Measurements from ENCODE around the gene RELN. TPM values are rescaled to one million over a fixed set of nuclear protein-coding genes. Genes with fewer than 3 reads are reported as not detected.

RELN gene
- total and polyA plus RNA-seq, 9 donors: 2.1 to 31.3 (median 8.2) TPM

GRCh38 chr7:103637726-103638125 is 351.7 kb downstream of the RELN start:
- H3K27me3 ChIP-seq (ENCODE audit: control insufficient read depth, insufficient read depth, low read length): no peaks in the 10 kb centered on the region
- no peaks in the 10 kb centered on the region for H3K4me1 ChIP-seq (ENCODE audit: control insufficient read depth, insufficient read depth, low read length)
- DNase-seq: no peak
- no peak overlapping the region for H3K4me3 ChIP-seq (ENCODE audit: low read length)
- no peaks in the 10 kb centered on the region for H3K36me3 ChIP-seq (ENCODE audit: control insufficient read depth, insufficient read depth, low read length)
- WGBS (ENCODE audit: insufficient coverage): no CpG with 5 or more reads among the region's 3 CpGs
- H3K27ac ChIP-seq (ENCODE audit: low read length): no peak overlapping the region
- no peaks in the 10 kb centered on the region for H3K9me3 ChIP-seq (replicated peaks; ENCODE audit: control insufficient read depth, low read depth, low read length)

GRCh38 chr7:103637094-103637493 is 352.4 kb downstream of the RELN start:
- Histone ChIP-seq H3K36me3 (ENCODE audit: control insufficient read depth, insufficient read depth, low read length) (no peaks in the 10 kb centered on the region), H3K4me3 (ENCODE audit: low read length) (no peak overlapping the region), H3K27ac (ENCODE audit: low read length) (no peak overlapping the region), H3K27me3 (ENCODE audit: control insufficient read depth, insufficient read depth, low read length) (no peaks in the 10 kb centered on the region), H3K4me1 (ENCODE audit: control insufficient read depth, insufficient read depth, low read length) (no peaks in the 10 kb centered on the region), H3K9me3 (replicated peaks; ENCODE audit: control insufficient read depth, low read depth, low read length) (no peaks in the 10 kb centered on the region)
- DNase-seq: no peak
- no CpG with 5 or more reads among the region's 1 CpG for WGBS (ENCODE audit: insufficient coverage)

- Histone ChIP-seq H3K4me3 (ENCODE audit: low read length) (no peak overlapping the region), H3K4me1 (ENCODE audit: control insufficient read depth, insufficient read depth, low read length) (no peaks in the 10 kb centered on the region)
- 90% methylated on average over 2 of the region's 5 CpGs for WGBS (ENCODE audit: insufficient coverage)
These were observed 353.3 kb downstream of the RELN start for GRCh38 chr7:103636153-103636552.

GRCh38 chr7:103632972-103633371 is 356.5 kb downstream of the RELN start:
- H3K4me1 ChIP-seq (ENCODE audit: control insufficient read depth, insufficient read depth, low read length): no peaks in the 10 kb centered on the region
- no peak overlapping the region for H3K27ac ChIP-seq (ENCODE audit: low read length)
- H3K4me3 ChIP-seq (ENCODE audit: low read length): no peak overlapping the region
- no peaks in the 10 kb centered on the region for H3K36me3 ChIP-seq (ENCODE audit: control insufficient read depth, insufficient read depth, low read length)
- WGBS (ENCODE audit: insufficient coverage): no CpG with 5 or more reads among the region's 1 CpG
- DNase-seq: no peak
- no peaks in the 10 kb centered on the region for H3K27me3 ChIP-seq (ENCODE audit: control insufficient read depth, insufficient read depth, low read length)
- no peaks in the 10 kb centered on the region for H3K9me3 ChIP-seq (replicated peaks; ENCODE audit: control insufficient read depth, low read depth, low read length)

More at GRCh38 chr7:103636153-103636552, 353.3 kb downstream of the RELN start:
- no peak overlapping the region for H3K27ac ChIP-seq (ENCODE audit: low read length)
- no peaks in the 10 kb centered on the region for H3K27me3 ChIP-seq (ENCODE audit: control insufficient read depth, insufficient read depth, low read length)
- no peaks in the 10 kb centered on the region for H3K9me3 ChIP-seq (replicated peaks; ENCODE audit: control insufficient read depth, low read depth, low read length)
- no peak for DNase-seq
- no peaks in the 10 kb centered on the region for H3K36me3 ChIP-seq (ENCODE audit: control insufficient read depth, insufficient read depth, low read length)

- H3K4me3 ChIP-seq (ENCODE audit: low read length): no peak overlapping the region
These were observed 357.3 kb downstream of the RELN start for GRCh38 chr7:103632005-103632639.

GRCh38 chr7:103630318-103630717 is 359.1 kb downstream of the RELN start:
- H3K4me3 ChIP-seq (ENCODE audit: low read length): no peak overlapping the region
- H3K36me3 ChIP-seq (ENCODE audit: control insufficient read depth, insufficient read depth, low read length): no peaks in the 10 kb centered on the region
- H3K9me3 ChIP-seq (replicated peaks; ENCODE audit: control insufficient read depth, low read depth, low read length): no peaks in the 10 kb centered on the region
- no peak overlapping the region for H3K27ac ChIP-seq (ENCODE audit: low read length)
- no peaks in the 10 kb centered on the region for H3K27me3 ChIP-seq (ENCODE audit: control insufficient read depth, insufficient read depth, low read length)
- DNase-seq: no peak
- H3K4me1 ChIP-seq (ENCODE audit: control insufficient read depth, insufficient read depth, low read length): no peaks in the 10 kb centered on the region
- WGBS (ENCODE audit: insufficient coverage): no CpG with 5 or more reads among the region's 2 CpGs

More at GRCh38 chr7:103632005-103632639, 357.3 kb downstream of the RELN start:
- 40% methylated on average over 1 of the region's 5 CpGs for WGBS (ENCODE audit: insufficient coverage)
- Histone ChIP-seq H3K36me3 (ENCODE audit: control insufficient read depth, insufficient read depth, low read length) (no peaks in the 10 kb centered on the region), H3K4me1 (ENCODE audit: control insufficient read depth, insufficient read depth, low read length) (no peaks in the 10 kb centered on the region), H3K27me3 (ENCODE audit: control insufficient read depth, insufficient read depth, low read length) (no peaks in the 10 kb centered on the region), H3K27ac (ENCODE audit: low read length) (no peak overlapping the region), H3K9me3 (replicated peaks; ENCODE audit: control insufficient read depth, low read depth, low read length) (no peaks in the 10 kb centered on the region)
- no peak for DNase-seq

- WGBS (ENCODE audit: insufficient coverage): no CpG with 5 or more reads among the region's 2 CpGs
- no peak overlapping the region for H3K4me3 ChIP-seq (ENCODE audit: low read length)
- no peaks in the 10 kb centered on the region for H3K36me3 ChIP-seq (ENCODE audit: control insufficient read depth, insufficient read depth, low read length)
- no peaks in the 10 kb centered on the region for H3K27me3 ChIP-seq (ENCODE audit: control insufficient read depth, insufficient read depth, low read length)
- no peak for DNase-seq
- no peak overlapping the region for H3K27ac ChIP-seq (ENCODE audit: low read length)
- H3K4me1 ChIP-seq (ENCODE audit: control insufficient read depth, insufficient read depth, low read length): no peaks in the 10 kb centered on the region
- H3K9me3 ChIP-seq (replicated peaks; ENCODE audit: control insufficient read depth, low read depth, low read length): no peaks in the 10 kb centered on the region
These were observed 360.7 kb downstream of the RELN start for GRCh38 chr7:103628742-103629141.

- no peaks in the 10 kb centered on the region for H3K9me3 ChIP-seq (replicated peaks; ENCODE audit: control insufficient read depth, low read depth, low read length)
- no CpG with 5 or more reads among the region's 1 CpG for WGBS (ENCODE audit: insufficient coverage)
These were observed 362.7 kb downstream of the RELN start for GRCh38 chr7:103626776-103627175.

GRCh38 chr7:103622274-103622673 is 367.2 kb downstream of the RELN start:
- peaks cover 2% of the 10 kb centered on the region for H3K27me3 ChIP-seq (ENCODE audit: control insufficient read depth, insufficient read depth, low read length)
- DNase-seq: no peak
- no peak overlapping the region for H3K27ac ChIP-seq (ENCODE audit: low read length)
- no peaks in the 10 kb centered on the region for H3K36me3 ChIP-seq (ENCODE audit: control insufficient read depth, insufficient read depth, low read length)
- no peaks in the 10 kb centered on the region for H3K9me3 ChIP-seq (replicated peaks; ENCODE audit: control insufficient read depth, low read depth, low read length)
- no peak overlapping the region for H3K4me3 ChIP-seq (ENCODE audit: low read length)
- H3K4me1 ChIP-seq (ENCODE audit: control insufficient read depth, insufficient read depth, low read length): no peaks in the 10 kb centered on the region

More at GRCh38 chr7:103626776-103627175, 362.7 kb downstream of the RELN start:
- H3K27ac ChIP-seq (ENCODE audit: low read length): no peak overlapping the region
- no peaks in the 10 kb centered on the region for H3K36me3 ChIP-seq (ENCODE audit: control insufficient read depth, insufficient read depth, low read length)
- H3K27me3 ChIP-seq (ENCODE audit: control insufficient read depth, insufficient read depth, low read length): no peaks in the 10 kb centered on the region
- DNase-seq: peak; percentile 0
- H3K4me1 ChIP-seq (ENCODE audit: control insufficient read depth, insufficient read depth, low read length): no peaks in the 10 kb centered on the region
- H3K4me3 ChIP-seq (ENCODE audit: low read length): no peak overlapping the region

- peaks cover 2% of the 10 kb centered on the region for H3K27me3 ChIP-seq (ENCODE audit: control insufficient read depth, insufficient read depth, low read length)
- no CpG with 5 or more reads among the region's 3 CpGs for WGBS (ENCODE audit: insufficient coverage)
- H3K36me3 ChIP-seq (ENCODE audit: control insufficient read depth, insufficient read depth, low read length): no peaks in the 10 kb centered on the region
- no peaks in the 10 kb centered on the region for H3K9me3 ChIP-seq (replicated peaks; ENCODE audit: control insufficient read depth, low read depth, low read length)
- no peaks in the 10 kb centered on the region for H3K4me1 ChIP-seq (ENCODE audit: control insufficient read depth, insufficient read depth, low read length)
- H3K27ac ChIP-seq (ENCODE audit: low read length): no peak overlapping the region
- DNase-seq: no peak
- H3K4me3 ChIP-seq (ENCODE audit: low read length): no peak overlapping the region
These were observed 375.5 kb downstream of the RELN start for GRCh38 chr7:103613655-103614642.
